Measurements from ENCODE around the gene CMTM6.
"Not testable (repeated sequence)": the region's sequence is repeated elsewhere in the genome, so short reads cannot be mapped to it uniquely, and the experiment has no call there.

Gene CMTM6

GRCh38 chr3:32440611-32441350 is 61.9 kb downstream of the CMTM6 start:
- no peak for DNase-seq

- DNase-seq, result not testable (repeated sequence)
Measured at GRCh38 chr3:32439421-32439820, 63.2 kb downstream of the CMTM6 start.

- no peak for DNase-seq
Measured at GRCh38 chr3:32438596-32439344, 63.9 kb downstream of the CMTM6 start.

- no peak for DNase-seq
Measured at GRCh38 chr3:32437896-32438295, 64.8 kb downstream of the CMTM6 start.

GRCh38 chr3:32436816-32437189 is 65.8 kb downstream of the CMTM6 start:
- DNase-seq, result no peak

- no peak for DNase-seq
Measured at GRCh38 chr3:32435911-32436815, 66.5 kb downstream of the CMTM6 start.

- no peak for DNase-seq
Measured at GRCh38 chr3:32434206-32434605, 68.4 kb downstream of the CMTM6 start.

- DNase-seq, result no peak
Measured at GRCh38 chr3:32432711-32433530, 69.7 kb downstream of the CMTM6 start.

GRCh38 chr3:32432045-32432710 is 70.5 kb downstream of the CMTM6 start:
- no peak for DNase-seq

- no peak for DNase-seq
Measured at GRCh38 chr3:32431481-32431880, 71.2 kb downstream of the CMTM6 start.

Measured in hippocampal formation (tissue), 2 donors.